GM23338 (cell line): ENCODE results near the gene RCAN1. TPM values are rescaled to one million over a fixed set of nuclear protein-coding genes. Genes with fewer than 3 reads are reported as not detected.

ENCODE experiments used
- ATAC-seq: fragments of 200-7000 bp; cut with Tn5 transposase; 3 replicates; pipeline ENCODE4 v1.9.1; 2020
- DNase-seq: peaks from one replicate; pipeline ENCODE4 v3.0.0-alpha.2; 2015; ENCODE audit warnings: low spot score
- H2AFZ ChIP-seq: fragments of 200-600 bp; sonication (generic); 2 replicates; pipeline ENCODE4 v1.8.0; 2016; ENCODE audit warnings: antibody characterized with exemption, mild to moderate bottlenecking, moderate library complexity
- H3F3A ChIP-seq: fragments of 200-600 bp; sonication (generic); replicated peaks from 2 replicates; pipeline ENCODE4 v1.8.0; 2017; ENCODE audit warnings: antibody characterized with exemption, mixed run types, low read depth
- H3K27ac ChIP-seq: fragments of 200-600 bp; sonication (generic); 2 replicates; pipeline ENCODE4 v1.6.1; 2016; ENCODE audit warnings: low read depth
- H3K27me3 ChIP-seq: fragments of 200-600 bp; sonication (generic); 2 replicates; pipeline ENCODE4 v1.8.0; 2016; ENCODE audit warnings: mild to moderate bottlenecking, mixed run types, moderate library complexity; ENCODE audit not compliant: insufficient read depth
- H3K36me3 ChIP-seq: fragments of 200-600 bp; sonication (generic); 2 replicates; pipeline ENCODE4 v1.8.0; 2016; ENCODE audit warnings: mild to moderate bottlenecking; ENCODE audit not compliant: insufficient read depth
- H3K4me1 ChIP-seq: fragments of 200-600 bp; sonication (generic); 2 replicates; pipeline ENCODE4 v1.8.0; 2016; ENCODE audit warnings: mild to moderate bottlenecking, moderate library complexity; ENCODE audit not compliant: insufficient read depth
- H3K4me2 ChIP-seq: fragments of 200-600 bp; sonication (generic); 2 replicates; pipeline ENCODE4 v1.7.1; 2017; ENCODE audit warnings: mixed run types
- H3K4me3 ChIP-seq: fragments of 200-600 bp; sonication (generic); 2 replicates; pipeline ENCODE4 v1.6.1; 2016; ENCODE audit warnings: mixed run types
- H3K79me2 ChIP-seq: fragments of 200-600 bp; sonication (generic); replicated peaks from 2 replicates; pipeline ENCODE4 v1.8.0; 2017; ENCODE audit warnings: mild to moderate bottlenecking; ENCODE audit not compliant: insufficient read depth
- H3K9me2 ChIP-seq: fragments of 200-600 bp; sonication (generic); 2 replicates; pipeline ENCODE4 v1.8.0; 2017; ENCODE audit not compliant: insufficient read depth
- H4K20me1 ChIP-seq: fragments of 200-600 bp; sonication (generic); replicated peaks from 2 replicates; pipeline ENCODE4 v1.8.0; 2017; ENCODE audit warnings: mild to moderate bottlenecking; ENCODE audit not compliant: insufficient read depth
- H3K27ac Mint-ChIP-seq: 2 replicates; pipeline ENCODE4 v1.8.0; 2020; ENCODE audit warnings: inconsistent platforms, mild to moderate bottlenecking, moderate library complexity, mixed read lengths
- H3K27me3 Mint-ChIP-seq: 3 replicates; pipeline ENCODE4 v1.8.0; 2022; ENCODE audit warnings: low read depth, mild to moderate bottlenecking, moderate library complexity, mixed read lengths, inconsistent platforms; ENCODE audit not compliant: insufficient read depth, poor library complexity
- H3K36me3 Mint-ChIP-seq: 3 replicates; pipeline ENCODE4 v1.8.0; 2021; ENCODE audit warnings: low read depth, mild to moderate bottlenecking, inconsistent platforms, moderate library complexity, mixed read lengths
- H3K4me1 Mint-ChIP-seq: 3 replicates; pipeline ENCODE4 v1.8.0; 2020; ENCODE audit warnings: mild to moderate bottlenecking, inconsistent platforms, mixed read lengths
- H3K4me3 Mint-ChIP-seq: 3 replicates; pipeline ENCODE4 v1.8.0; 2021; ENCODE audit warnings: moderate library complexity, mild to moderate bottlenecking, inconsistent platforms, mixed read lengths
- H3K9me3 Mint-ChIP-seq: 3 replicates; pipeline ENCODE4 v1.8.0; 2020; ENCODE audit warnings: moderate library complexity, mild to moderate bottlenecking, inconsistent platforms, mixed read lengths
- CREB1 ChIP-seq: fragments of 250-450 bp; sonication (Bioruptor Pico); IDR thresholded peaks from 2 replicates; pipeline ENCODE4 v1.5.0; 2020; ENCODE audit warnings: low read depth, mild to moderate bottlenecking, moderate library complexity
- ETS1 ChIP-seq: IDR thresholded peaks from 2 replicates; pipeline ENCODE4 v1.6.1; 2016; ENCODE audit warnings: antibody characterized with exemption
- JUNB ChIP-seq: IDR thresholded peaks from one replicate; pipeline ENCODE4 v1.6.1; 2016; ENCODE audit warnings: antibody characterized with exemption; ENCODE audit not compliant: unreplicated experiment
- POLR2AphosphoS5 ChIP-seq: IDR thresholded peaks from 2 replicates; pipeline ENCODE4 v1.6.1; 2016; ENCODE audit warnings: antibody characterized with exemption, low read depth
- REST ChIP-seq: IDR thresholded peaks from one replicate; pipeline ENCODE4 v1.6.1; 2018; ENCODE audit warnings: antibody characterized with exemption; ENCODE audit not compliant: unreplicated experiment
- ZNF331 ChIP-seq: fragments of 250-450 bp; sonication (Bioruptor Pico); IDR thresholded peaks from 2 replicates; pipeline ENCODE4 v1.5.0; 2020; ENCODE audit warnings: low read depth, mild to moderate bottlenecking, moderate library complexity
- ZNF462 ChIP-seq: fragments of 250-450 bp; sonication (Bioruptor Pico); IDR thresholded peaks from 2 replicates; pipeline ENCODE4 v1.5.0; 2020; ENCODE audit warnings: mild to moderate bottlenecking, moderate library complexity
- polyA plus RNA-seq: library from polyadenylated mRNA; unstranded; fragments of >200 nt; fragmentation: Nextera tagmentation; extraction: Ambion mirVana; gene quantifications from 2 replicates; pipeline ENCODE4 v1.2.1, GENCODE V29; 2016
- total RNA-seq: library from RNA; depleted of rRNA; stranded (reverse); fragments of >200 nt; shearing (Covaris generic); gene quantifications from 2 replicates; pipeline ENCODE4 v1.2.3, GENCODE V29; 2014

RCAN1 gene
- total and polyA plus RNA-seq, 2 experiments from 2014 or later = 3.7 to 5.2 TPM

GRCh38 chr21:34639882-34640788 is 25.2 kb upstream of the RCAN1 start (continued):
- no peak for TF ChIP-seq JUNB
- TF ChIP-seq POLR2AphosphoS5 = no peak
- no peak for TF ChIP-seq REST

- H3K9me3 Mint-ChIP-seq = no peaks in the 10 kb centered on the region; the same call in 1 of the 3 replicates
- no peaks in the 10 kb centered on the region for H3K36me3 Mint-ChIP-seq
- Histone ChIP-seq H4K20me1 (no peaks in the 10 kb centered on the region), H3K4me2 (no peak overlapping the region), H3K4me3 (no peak overlapping the region), H3K4me1 (no peaks in the 10 kb centered on the region), H3K9me2 (peaks cover 17% of the 10 kb centered on the region; the same call in 1 of the 2 replicates), H3K27me3 (no peaks in the 10 kb centered on the region), H3F3A (no peaks in the 10 kb centered on the region), H3K27ac (no peak overlapping the region), H2AFZ (no peak overlapping the region), H3K36me3 (no peaks in the 10 kb centered on the region), H3K79me2 (no peaks in the 10 kb centered on the region)
- DNase-seq = no peak
- H3K4me1 Mint-ChIP-seq = peaks cover 2% of the 10 kb centered on the region; the same call in 1 of the 3 replicates
- H3K27ac Mint-ChIP-seq = no peak overlapping the region
- ATAC-seq = no peak
- peaks cover 1% of the 10 kb centered on the region for H3K27me3 Mint-ChIP-seq
- H3K4me3 Mint-ChIP-seq = no peak overlapping the region
- TF ChIP-seq REST (no peak), ZNF331 (CRISPR knock-in tag) (no peak), ETS1 (no peak), JUNB (no peak), ZNF462 (CRISPR knock-in tag) (no peak), POLR2AphosphoS5 (no peak), CREB1 (CRISPR knock-in tag) (no peak)
Observed at GRCh38 chr21:34639250-34639649, 24.3 kb upstream of the RCAN1 start.
